ENCODE results near the gene KLHDC1.

Gene KLHDC1

GRCh38 chr14:49796025-49796424, 103.1 kb downstream of the KLHDC1 start:
- no peak for DNase-seq
